Thyroid gland (tissue), 4 donors: ENCODE measurements around the gene PDS5B.

Experiments used
- POLR2A ChIP-seq, 2 donors: fragments of 450-650 bp; IDR thresholded peaks; one replicate each; pipeline ENCODE4 v1.6.1; 2017; ENCODE audit warnings: antibody characterized with exemption in 2 of 2, mild to moderate bottlenecking in 2 of 2, moderate library complexity in 1 of 2
- TF ChIP-seq, protein P1 (sequence below), 6 experiments: fragments of 200-600 bp in 3 of 6; fragments of 450-650 bp in 3 of 6; sonication (generic) in 3 of 6; IDR thresholded peaks; one replicate each; pipeline ENCODE4 v1.5.1; 2016 to 2019; ENCODE audit warnings: antibody characterized with exemption in 6 of 6, mild to moderate bottlenecking in 2 of 6, inconsistent platforms in 1 of 6, moderate library complexity in 1 of 6

DNA sequence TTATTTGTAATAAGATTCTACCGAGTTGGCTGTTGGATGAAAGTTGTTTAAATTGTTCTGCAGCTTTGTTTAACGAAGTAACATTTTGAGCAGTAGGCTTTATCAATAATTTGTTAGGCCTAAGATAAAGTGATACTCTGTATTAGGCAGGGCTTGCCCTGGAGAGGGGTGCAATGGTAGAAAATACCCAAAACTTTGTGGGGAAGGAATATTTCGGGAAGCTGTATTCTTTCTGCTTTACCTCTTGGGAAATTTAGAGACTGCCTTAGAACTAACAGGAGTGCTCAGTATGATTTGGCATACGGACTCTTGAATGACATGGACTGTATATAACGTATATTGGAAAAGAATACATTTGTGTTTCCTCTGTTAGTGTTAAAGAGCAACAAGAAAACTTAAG lies 2.5 kb downstream of the PDS5B start:
- TF ChIP-seq POLR2A (IDR thresholded peaks at IDR 0.05) = no peak
- TF ChIP-seq, protein P1, sequence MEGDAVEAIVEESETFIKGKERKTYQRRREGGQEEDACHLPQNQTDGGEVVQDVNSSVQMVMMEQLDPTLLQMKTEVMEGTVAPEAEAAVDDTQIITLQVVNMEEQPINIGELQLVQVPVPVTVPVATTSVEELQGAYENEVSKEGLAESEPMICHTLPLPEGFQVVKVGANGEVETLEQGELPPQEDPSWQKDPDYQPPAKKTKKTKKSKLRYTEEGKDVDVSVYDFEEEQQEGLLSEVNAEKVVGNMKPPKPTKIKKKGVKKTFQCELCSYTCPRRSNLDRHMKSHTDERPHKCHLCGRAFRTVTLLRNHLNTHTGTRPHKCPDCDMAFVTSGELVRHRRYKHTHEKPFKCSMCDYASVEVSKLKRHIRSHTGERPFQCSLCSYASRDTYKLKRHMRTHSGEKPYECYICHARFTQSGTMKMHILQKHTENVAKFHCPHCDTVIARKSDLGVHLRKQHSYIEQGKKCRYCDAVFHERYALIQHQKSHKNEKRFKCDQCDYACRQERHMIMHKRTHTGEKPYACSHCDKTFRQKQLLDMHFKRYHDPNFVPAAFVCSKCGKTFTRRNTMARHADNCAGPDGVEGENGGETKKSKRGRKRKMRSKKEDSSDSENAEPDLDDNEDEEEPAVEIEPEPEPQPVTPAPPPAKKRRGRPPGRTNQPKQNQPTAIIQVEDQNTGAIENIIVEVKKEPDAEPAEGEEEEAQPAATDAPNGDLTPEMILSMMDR (IDR thresholded peaks at IDR 0.05) = no peak
